H9 (cell line): ENCODE data around the gene MARS1. TPM values are rescaled to one million over a fixed set of nuclear protein-coding genes. Genes with fewer than 3 reads are reported as not detected.

Source experiments
- DNase-seq: peaks from one replicate; pipeline ENCODE4 v3.0.0-alpha.2; 2017
- H2AFZ ChIP-seq: one replicate; pipeline ENCODE4 v1.6.1; 2013; ENCODE audit warnings: mild to moderate bottlenecking, low read length, control low read depth, moderate library complexity
- H2AK5ac ChIP-seq: 2 replicates; pipeline ENCODE4 v1.6.1; 2013; ENCODE audit warnings: low read length, control low read depth, mixed read lengths; ENCODE audit not compliant: insufficient read length
- H2BK120ac ChIP-seq: one replicate; pipeline ENCODE4 v1.6.1; 2013; ENCODE audit warnings: low read depth, mild to moderate bottlenecking, low read length, control low read depth, inconsistent platforms; ENCODE audit not compliant: poor library complexity, severe bottlenecking
- H2BK12ac ChIP-seq: 2 replicates; pipeline ENCODE4 v1.6.1; 2013; ENCODE audit warnings: low read length, control low read depth, mixed read lengths, low read depth; ENCODE audit not compliant: insufficient read length
- H2BK15ac ChIP-seq: 2 replicates; pipeline ENCODE4 v1.6.1; 2013; ENCODE audit warnings: low read depth, low read length, control low read depth
- H2BK20ac ChIP-seq: one replicate; pipeline ENCODE4 v1.6.1; 2013; ENCODE audit warnings: low read depth, mild to moderate bottlenecking, low read length, control low read depth, inconsistent platforms; ENCODE audit not compliant: poor library complexity, severe bottlenecking
- H2BK5ac ChIP-seq: 2 replicates; pipeline ENCODE4 v1.6.1; 2013; ENCODE audit warnings: low read length, control low read depth, mixed read lengths; ENCODE audit not compliant: insufficient read length
- H3K14ac ChIP-seq: 2 replicates; pipeline ENCODE4 v1.6.1; 2013; ENCODE audit warnings: low read length, control low read depth; ENCODE audit not compliant: insufficient read depth
- H3K18ac ChIP-seq: 2 replicates; pipeline ENCODE4 v1.6.1; 2013; ENCODE audit warnings: low read depth, mild to moderate bottlenecking, mixed read lengths, low read length, control low read depth; ENCODE audit not compliant: insufficient read length
- H3K23ac ChIP-seq: 2 replicates; pipeline ENCODE4 v1.6.1; 2013; ENCODE audit warnings: low read length, control low read depth, mixed read lengths, low read depth; ENCODE audit not compliant: insufficient read length
- H3K23me2 ChIP-seq: 2 replicates; pipeline ENCODE4 v1.6.1; 2013; ENCODE audit warnings: low read depth, mild to moderate bottlenecking, mixed read lengths, low read length, control low read depth; ENCODE audit not compliant: insufficient read length, poor library complexity, severe bottlenecking
- H3K27ac ChIP-seq: 2 replicates; pipeline ENCODE4 v1.5.1; 2013; ENCODE audit warnings: low read length, control low read depth, mixed read lengths, low read depth; ENCODE audit not compliant: insufficient read length
- H3K27me3 ChIP-seq: 2 replicates; pipeline ENCODE4 v1.6.1; 2013; ENCODE audit warnings: low read length, control low read depth, inconsistent platforms; ENCODE audit not compliant: insufficient read depth
- H3K4ac ChIP-seq: 2 replicates; pipeline ENCODE4 v1.6.1; 2013; ENCODE audit warnings: low read depth, mild to moderate bottlenecking, control low read depth, inconsistent platforms, low read length, moderate library complexity
- H3K4me1 ChIP-seq: 2 replicates; pipeline ENCODE4 v1.6.1; 2013; ENCODE audit warnings: low read length, control low read depth, inconsistent platforms; ENCODE audit not compliant: insufficient read depth
- H3K4me2 ChIP-seq: 2 replicates; pipeline ENCODE4 v1.6.1; 2013; ENCODE audit warnings: low read length, control low read depth, mixed read lengths; ENCODE audit not compliant: insufficient read length, insufficient read depth
- H3K56ac ChIP-seq: 2 replicates; pipeline ENCODE4 v1.6.1; 2013; ENCODE audit warnings: low read depth, mild to moderate bottlenecking, mixed read lengths, low read length, control low read depth; ENCODE audit not compliant: insufficient read length
- H3K79me1 ChIP-seq: 2 replicates; pipeline ENCODE4 v1.6.1; 2013; ENCODE audit warnings: low read depth, mild to moderate bottlenecking, moderate library complexity, low read length, control low read depth, inconsistent platforms; ENCODE audit not compliant: insufficient read depth, poor library complexity, severe bottlenecking
- H3K79me2 ChIP-seq: 2 replicates; pipeline ENCODE4 v1.6.1; 2013; ENCODE audit warnings: low read length, control low read depth, inconsistent platforms; ENCODE audit not compliant: insufficient read depth
- H3K9ac ChIP-seq: 2 replicates; pipeline ENCODE4 v1.6.1; 2013; ENCODE audit warnings: low read length, control low read depth, mixed read lengths; ENCODE audit not compliant: insufficient read length; ENCODE audit errors: extremely low read depth
- H3K9me3 ChIP-seq: one replicate; pipeline ENCODE4 v1.6.1; 2013; ENCODE audit warnings: low read depth, low read length, inconsistent platforms; ENCODE audit not compliant: control insufficient read depth
- H3T11ph ChIP-seq: one replicate; pipeline ENCODE4 v1.6.1; 2013; ENCODE audit warnings: mild to moderate bottlenecking, low read length, control low read depth, inconsistent platforms
- H4K20me1 ChIP-seq: one replicate; pipeline ENCODE4 v1.6.1; 2013; ENCODE audit not compliant: control insufficient read depth, insufficient read length, insufficient read depth
- H4K5ac ChIP-seq: 2 replicates; pipeline ENCODE4 v1.6.1; 2013; ENCODE audit warnings: low read depth, mild to moderate bottlenecking, mixed read lengths, low read length, control low read depth; ENCODE audit not compliant: insufficient read length
- H4K8ac ChIP-seq: replicated peaks from 2 replicates; pipeline ENCODE4 v1.6.1; 2013; ENCODE audit warnings: low read length, control low read depth, mixed read lengths, low read depth; ENCODE audit not compliant: insufficient read length
- H4K91ac ChIP-seq: 2 replicates; pipeline ENCODE4 v1.6.1; 2013; ENCODE audit warnings: low read depth, mild to moderate bottlenecking, moderate library complexity, mixed read lengths, low read length, control low read depth; ENCODE audit not compliant: insufficient read length
- H3K27ac Mint-ChIP-seq, 3 experiments: 2 replicates in 2 of 3; 3 replicates in 1 of 3; pipeline ENCODE4 v1.8.0; 2020 to 2021; ENCODE audit warnings: mixed read lengths in 3 of 3, mild to moderate bottlenecking in 1 of 3, moderate library complexity in 1 of 3
- H3K27me3 Mint-ChIP-seq: 2 replicates; pipeline ENCODE4 v1.8.0; 2021; ENCODE audit warnings: low read depth, mild to moderate bottlenecking, moderate library complexity, mixed read lengths
- H3K36me3 Mint-ChIP-seq, 3 experiments: 2 replicates in 2 of 3; 3 replicates in 1 of 3; pipeline ENCODE4 v1.8.0; 2020 to 2021; ENCODE audit warnings: low read depth in 3 of 3, mixed read lengths in 3 of 3; ENCODE audit not compliant: insufficient read depth in 1 of 3
- H3K4me1 Mint-ChIP-seq, 2 experiments: 2 replicates each; pipeline ENCODE4 v1.8.0; 2020; ENCODE audit warnings: mixed read lengths in 2 of 2
- H3K4me3 Mint-ChIP-seq, 2 experiments: 2 replicates in 1 of 2; 3 replicates in 1 of 2; pipeline ENCODE4 v1.8.0; 2020 to 2021; ENCODE audit warnings: mild to moderate bottlenecking in 2 of 2, mixed read lengths in 2 of 2, moderate library complexity in 1 of 2
- H3K9me3 Mint-ChIP-seq, 2 experiments: 2 replicates in 1 of 2; 3 replicates in 1 of 2; pipeline ENCODE4 v1.8.0; 2020; ENCODE audit warnings: mild to moderate bottlenecking in 2 of 2, mixed read lengths in 2 of 2, moderate library complexity in 1 of 2
- WGBS: extraction: QIAGEN DNeasy Blood & Tissue Kit; methylation state at CpG from one replicate; pipeline ENCODE4 v1.1.7; 2013; ENCODE audit warnings: missing lambda C conversion rate, low lambda C conversion rate, mixed read lengths; ENCODE audit not compliant: insufficient read length; ENCODE audit errors: extremely low coverage; 5-methylcytosine and 5-hydroxymethylcytosine counted together
- total RNA-seq: library from RNA; stranded (reverse); gene quantifications from 2 replicates; pipeline ENCODE4 v1.2.1, GENCODE V29; 2021
- TF ChIP-seq, protein P1 (sequence below): fragments of 200-600 bp; sonication (generic); conservative IDR thresholded peaks from 3 replicates; pipeline ENCODE4 v1.8.0; 2021; ENCODE audit warnings: antibody characterized with exemption, mild to moderate bottlenecking

Gene MARS1
- total RNA-seq, 1 experiment from 2014 or later = 368 TPM

DNA sequence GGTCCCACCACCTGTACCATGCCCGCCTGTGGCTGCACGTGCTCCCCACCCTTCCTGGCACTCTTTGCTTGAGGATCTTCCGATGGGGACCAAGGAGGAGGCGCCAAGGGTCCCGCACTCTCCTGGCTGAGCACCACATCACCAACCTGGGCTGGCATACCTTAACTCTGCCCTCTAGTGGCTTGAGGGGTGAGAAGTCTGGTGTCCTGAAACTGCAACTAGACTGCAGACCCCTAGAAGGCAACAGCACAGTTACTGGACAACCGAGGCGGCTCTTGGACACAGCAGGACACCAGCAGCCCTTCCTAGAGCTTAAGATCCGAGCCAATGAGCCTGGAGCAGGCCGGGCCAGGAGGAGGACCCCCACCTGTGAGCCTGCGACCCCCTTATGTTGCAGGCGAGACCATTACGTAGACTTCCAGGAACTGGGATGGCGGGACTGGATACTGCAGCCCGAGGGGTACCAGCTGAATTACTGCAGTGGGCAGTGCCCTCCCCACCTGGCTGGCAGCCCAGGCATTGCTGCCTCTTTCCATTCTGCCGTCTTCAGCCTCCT is 31.6 kb upstream of the MARS1 start:
- Histone ChIP-seq H2AK5ac (no peak overlapping the region), H2BK120ac (no peak overlapping the region), H2BK5ac (no peak overlapping the region), H3K56ac (no peak overlapping the region), H4K8ac (no peak overlapping the region), H2BK15ac (no peak overlapping the region), H3K4me1 (no peaks in the 10 kb centered on the region; the same call in 1 of the 2 replicates), H3K27me3 (no peaks in the 10 kb centered on the region), H2AFZ (no peak overlapping the region), H4K5ac (no peak overlapping the region), H3K18ac (peak overlapping the region; percentile 71), H3K9ac (no peak overlapping the region), H4K91ac (no peak overlapping the region), H3K23me2 (peaks cover 34% of the 10 kb centered on the region), H3K79me1 (no peaks in the 10 kb centered on the region), H3K27ac (no peak overlapping the region), H3K4me2 (peak overlapping the region; percentile 84), H3K14ac (peak overlapping the region; percentile 55; the same call in 1 of the 2 replicates), H3T11ph (no peak overlapping the region), H3K23ac (no peak overlapping the region), H4K20me1 (no peaks in the 10 kb centered on the region), H3K4ac (no peak overlapping the region), H2BK20ac (no peak overlapping the region), H2BK12ac (no peak overlapping the region), H3K79me2 (no peaks in the 10 kb centered on the region), H3K9me3 (no peaks in the 10 kb centered on the region)
- peaks cover 4% of the 10 kb centered on the region for H3K27me3 Mint-ChIP-seq
- H3K4me3 Mint-ChIP-seq = peak overlapping the region; percentile 69 to 84
- H3K9me3 Mint-ChIP-seq = no peaks in the 10 kb centered on the region
- no peaks in the 10 kb centered on the region; a peak in 2 of 7 replicates for H3K36me3 Mint-ChIP-seq
- WGBS = no CpG with 5 or more reads among the region's 15 CpGs
- peak; percentile 92 for DNase-seq
- TF ChIP-seq, protein P1, sequence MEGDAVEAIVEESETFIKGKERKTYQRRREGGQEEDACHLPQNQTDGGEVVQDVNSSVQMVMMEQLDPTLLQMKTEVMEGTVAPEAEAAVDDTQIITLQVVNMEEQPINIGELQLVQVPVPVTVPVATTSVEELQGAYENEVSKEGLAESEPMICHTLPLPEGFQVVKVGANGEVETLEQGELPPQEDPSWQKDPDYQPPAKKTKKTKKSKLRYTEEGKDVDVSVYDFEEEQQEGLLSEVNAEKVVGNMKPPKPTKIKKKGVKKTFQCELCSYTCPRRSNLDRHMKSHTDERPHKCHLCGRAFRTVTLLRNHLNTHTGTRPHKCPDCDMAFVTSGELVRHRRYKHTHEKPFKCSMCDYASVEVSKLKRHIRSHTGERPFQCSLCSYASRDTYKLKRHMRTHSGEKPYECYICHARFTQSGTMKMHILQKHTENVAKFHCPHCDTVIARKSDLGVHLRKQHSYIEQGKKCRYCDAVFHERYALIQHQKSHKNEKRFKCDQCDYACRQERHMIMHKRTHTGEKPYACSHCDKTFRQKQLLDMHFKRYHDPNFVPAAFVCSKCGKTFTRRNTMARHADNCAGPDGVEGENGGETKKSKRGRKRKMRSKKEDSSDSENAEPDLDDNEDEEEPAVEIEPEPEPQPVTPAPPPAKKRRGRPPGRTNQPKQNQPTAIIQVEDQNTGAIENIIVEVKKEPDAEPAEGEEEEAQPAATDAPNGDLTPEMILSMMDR = peak; percentile 79
- H3K27ac Mint-ChIP-seq = peak overlapping the region; percentile 55 to 86 (median 83); a peak in 5 of 7 replicates
- H3K4me1 Mint-ChIP-seq = peaks cover 46 to 59% of the 10 kb centered on the region in 2 experiments
